Measurements from ENCODE around the gene UNC80.

Gene UNC80

GRCh38 chr2:210022824-210023223, 251.2 kb downstream of the UNC80 start:
- POLR2A ChIA-PET: no interaction called here
- no peak for TF ChIP-seq CTCF (IDR thresholded peaks at IDR 0.05; ENCODE audit: control extremely low read depth, extremely low read depth, low read depth, missing control alignments)
- CTCF ChIA-PET: interaction anchor here (1.7 kb wide), 1 partner anchor 9 kb away, joined by 5 read pairs; no protein-coding TSS in a partner anchor
- DNase-seq (ENCODE audit: extremely low spot score): no peak

- no peak for TF ChIP-seq CTCF (IDR thresholded peaks at IDR 0.05; ENCODE audit: control extremely low read depth, extremely low read depth, low read depth, missing control alignments)
- ChIA-PET CTCF (interaction anchor here (0.9 kb wide), 1 partner anchor 13 kb away, joined by 3 read pairs; no protein-coding TSS in a partner anchor), POLR2A (no interaction called here)
- DNase-seq (ENCODE audit: extremely low spot score): no peak
These were observed 256.0 kb downstream of the UNC80 start for GRCh38 chr2:210027608-210028007.

- CTCF ChIA-PET: no interaction called here
- POLR2A ChIA-PET: no interaction called here
- no peak for DNase-seq (ENCODE audit: extremely low spot score)
- no peak for TF ChIP-seq CTCF (IDR thresholded peaks at IDR 0.05; ENCODE audit: control extremely low read depth, extremely low read depth, low read depth, missing control alignments)
These were observed 256.5 kb downstream of the UNC80 start for GRCh38 chr2:210028178-210028577.

- TF ChIP-seq CTCF (IDR thresholded peaks at IDR 0.05; ENCODE audit: control extremely low read depth, extremely low read depth, low read depth, missing control alignments): no peak
- CTCF ChIA-PET: interaction anchor here (1.7 kb wide), 1 partner anchor 11 kb away, joined by 3 read pairs; no protein-coding TSS in a partner anchor
These were observed 262.6 kb downstream of the UNC80 start for GRCh38 chr2:210034087-210034683.

GRCh38 chr2:210035679-210036078, 264.0 kb downstream of the UNC80 start:
- CTCF ChIA-PET: interaction anchor here (1.7 kb wide), 1 partner anchor 9 kb away, joined by 3 read pairs; no protein-coding TSS in a partner anchor
- POLR2A ChIA-PET: no interaction called here
- DNase-seq (ENCODE audit: extremely low spot score): no peak
- no peak for TF ChIP-seq CTCF (IDR thresholded peaks at IDR 0.05; ENCODE audit: control extremely low read depth, extremely low read depth, low read depth, missing control alignments)

More at GRCh38 chr2:210034087-210034683, 262.6 kb downstream of the UNC80 start:
- POLR2A ChIA-PET: no interaction called here
- DNase-seq (ENCODE audit: extremely low spot score): no peak

GRCh38 chr2:210038078-210038477, 266.4 kb downstream of the UNC80 start:
- POLR2A ChIA-PET: no interaction called here
- no peak for DNase-seq (ENCODE audit: extremely low spot score)
- TF ChIP-seq CTCF (IDR thresholded peaks at IDR 0.05; ENCODE audit: control extremely low read depth, extremely low read depth, low read depth, missing control alignments): no peak
- CTCF ChIA-PET: interaction anchor here (1.6 kb wide), 1 partner anchor 11 kb away, joined by 3 read pairs; no protein-coding TSS in a partner anchor
